Thymus (tissue), 11 donors: Measurements from ENCODE around the gene CDA. TPM values are rescaled to one million over a fixed set of nuclear protein-coding genes. Genes with fewer than 3 reads are reported as not detected.

Experiments
- DNase-seq, 9 donors: peaks; one replicate each; pipeline ENCODE4 v3.0.0-alpha.2; 2013; ENCODE audit warnings: low spot score in 9 of 9, low read depth in 6 of 9, missing footprints in 1 of 9
- H3K27ac ChIP-seq, 2 donors: one replicate each; pipeline ENCODE4 v1.5.1; 2013; ENCODE audit warnings: control low read depth in 1 of 2, low read depth in 1 of 2, low read length in 1 of 2, mild to moderate bottlenecking in 1 of 2, moderate library complexity in 1 of 2
- H3K27me3 ChIP-seq, 2 donors: one replicate each; pipeline ENCODE4 v1.5.1; 2013; ENCODE audit warnings: low read length in 1 of 2; ENCODE audit not compliant: control insufficient read depth in 2 of 2, insufficient read depth in 1 of 2
- H3K36me3 ChIP-seq, 2 donors: one replicate each; pipeline ENCODE4 v1.5.1; 2013; ENCODE audit warnings: low read length in 1 of 2, mild to moderate bottlenecking in 1 of 2, moderate library complexity in 1 of 2; ENCODE audit not compliant: control insufficient read depth in 2 of 2, insufficient read depth in 2 of 2
- H3K4me1 ChIP-seq, 2 donors: one replicate each; pipeline ENCODE4 v1.5.1; 2013; ENCODE audit warnings: low read length in 2 of 2; ENCODE audit not compliant: control insufficient read depth in 2 of 2, insufficient read depth in 2 of 2
- H3K4me3 ChIP-seq, 2 donors: one replicate each; pipeline ENCODE4 v1.5.1; 2013; ENCODE audit warnings: low read length in 2 of 2, control low read depth in 1 of 2, mild to moderate bottlenecking in 1 of 2
- H3K9me3 ChIP-seq, 2 donors: one replicate each; pipeline ENCODE4 v1.5.1; 2013; ENCODE audit warnings: low read length in 1 of 2, mild to moderate bottlenecking in 1 of 2; ENCODE audit not compliant: control insufficient read depth in 2 of 2, insufficient read depth in 1 of 2
- WGBS: extraction: QIAGEN DNeasy Blood & Tissue Kit; methylation state at CpG from one replicate; pipeline ENCODE4 v1.1.7; 2013; 5-methylcytosine and 5-hydroxymethylcytosine counted together
- polyA plus RNA-seq: library from polyadenylated mRNA; stranded (reverse); fragments of 200-250 nt; gene quantifications from one replicate; pipeline ENCODE4 v1.2.3, GENCODE V29; 2013
- total RNA-seq: library from RNA; stranded (reverse); fragments of 120-200 nt; gene quantifications from one replicate; pipeline ENCODE4 v1.2.4, GENCODE V29; 2013
- donor health status: healthy.

CDA gene
- total and polyA plus RNA-seq, 2 donors = 0.33 to 2.8 TPM

GRCh38 chr1:20558191-20558590 is 30.7 kb upstream of the CDA start:
- Histone ChIP-seq H3K4me3 (no peak overlapping the region), H3K27me3 (peaks cover 26 to 40% of the 10 kb centered on the region in 2 donors), H3K4me1 (no peaks in the 10 kb centered on the region), H3K9me3 (no peaks in the 10 kb centered on the region), H3K36me3 (no peaks in the 10 kb centered on the region), H3K27ac (no peak overlapping the region)
- 75% methylated on average over 5 of the region's 5 CpGs for WGBS
- DNase-seq = no peak

GRCh38 chr1:20560966-20561365 is 27.9 kb upstream of the CDA start:
- Histone ChIP-seq H3K4me3 (no peak overlapping the region), H3K4me1 (no peaks in the 10 kb centered on the region), H3K27ac (no peak overlapping the region), H3K9me3 (no peaks in the 10 kb centered on the region), H3K27me3 (peaks cover 3 to 15% of the 10 kb centered on the region in 2 donors), H3K36me3 (no peaks in the 10 kb centered on the region)
- no peak for DNase-seq
- WGBS = 89% methylated on average over 1 of the region's 1 CpG

- no peaks in the 10 kb centered on the region for H3K4me1 ChIP-seq
- H3K9me3 ChIP-seq = no peaks in the 10 kb centered on the region
- H3K4me3 ChIP-seq = no peak overlapping the region
- no peaks in the 10 kb centered on the region for H3K36me3 ChIP-seq
- 81% methylated on average over 4 of the region's 4 CpGs for WGBS
- H3K27ac ChIP-seq = no peak overlapping the region
- H3K27me3 ChIP-seq = peaks cover 2 to 3% of the 10 kb centered on the region in 2 donors
- DNase-seq = no peak
Observed at GRCh38 chr1:20565234-20565633, 23.7 kb upstream of the CDA start.

GRCh38 chr1:20569523-20570098 is 19.3 kb upstream of the CDA start:
- Histone ChIP-seq H3K36me3 (no peaks in the 10 kb centered on the region), H3K4me3 (no peak overlapping the region), H3K27me3 (no peaks in the 10 kb centered on the region), H3K4me1 (no peaks in the 10 kb centered on the region), H3K27ac (no peak overlapping the region), H3K9me3 (no peaks in the 10 kb centered on the region)
- WGBS = 95% methylated on average over 4 of the region's 4 CpGs
- DNase-seq = no peak

GRCh38 chr1:20571427-20571826 is 17.5 kb upstream of the CDA start:
- 94% methylated on average over 5 of the region's 5 CpGs for WGBS
- Histone ChIP-seq H3K27ac (no peak overlapping the region), H3K9me3 (no peaks in the 10 kb centered on the region), H3K4me3 (no peak overlapping the region), H3K27me3 (peaks cover 0 to 4% of the 10 kb centered on the region in 2 donors), H3K36me3 (no peaks in the 10 kb centered on the region), H3K4me1 (no peaks in the 10 kb centered on the region)
- no peak for DNase-seq

GRCh38 chr1:20573987-20574386 is 14.9 kb upstream of the CDA start:
- H3K4me3 ChIP-seq = no peak overlapping the region
- H3K36me3 ChIP-seq = no peaks in the 10 kb centered on the region
- WGBS = 86% methylated on average over 1 of the region's 1 CpG
- no peaks in the 10 kb centered on the region for H3K9me3 ChIP-seq
- DNase-seq = no peak
- peaks cover 0 to 4% of the 10 kb centered on the region in 2 donors for H3K27me3 ChIP-seq
- no peak overlapping the region for H3K27ac ChIP-seq
- H3K4me1 ChIP-seq = no peaks in the 10 kb centered on the region

- WGBS = 30% methylated on average over 18 of the region's 18 CpGs
- no peaks in the 10 kb centered on the region for H3K4me1 ChIP-seq
- peak in 7 of 9 donors; percentile 3 to 47 (median 12) for DNase-seq
- no peaks in the 10 kb centered on the region for H3K36me3 ChIP-seq
- no peak overlapping the region for H3K4me3 ChIP-seq
- peaks cover 0 to 4% of the 10 kb centered on the region in 2 donors for H3K27me3 ChIP-seq
- no peak overlapping the region for H3K27ac ChIP-seq
- no peaks in the 10 kb centered on the region for H3K9me3 ChIP-seq
Observed at GRCh38 chr1:20574686-20575540, 14.0 kb upstream of the CDA start.

GRCh38 chr1:20575541-20576336 is 13.2 kb upstream of the CDA start:
- Histone ChIP-seq H3K4me1 (no peaks in the 10 kb centered on the region), H3K4me3 (no peak overlapping the region), H3K27ac (no peak overlapping the region), H3K27me3 (peaks cover 0 to 4% of the 10 kb centered on the region in 2 donors), H3K36me3 (no peaks in the 10 kb centered on the region), H3K9me3 (no peaks in the 10 kb centered on the region)
- WGBS = 78% methylated on average over 10 of the region's 10 CpGs
- DNase-seq = no peak

- DNase-seq = no peak
- no peaks in the 10 kb centered on the region for H3K36me3 ChIP-seq
- 89% methylated on average over 3 of the region's 3 CpGs for WGBS
- no peaks in the 10 kb centered on the region for H3K4me1 ChIP-seq
- no peak overlapping the region for H3K27ac ChIP-seq
- H3K27me3 ChIP-seq = peaks cover 0 to 4% of the 10 kb centered on the region in 2 donors
- H3K4me3 ChIP-seq = no peak overlapping the region
- no peaks in the 10 kb centered on the region for H3K9me3 ChIP-seq
Observed at GRCh38 chr1:20578062-20578461, 10.8 kb upstream of the CDA start.
